ENCODE data around the gene KLF13.

GRCh38 chr15:31338879-31339557 lies 12.4 kb downstream of the KLF13 start:
- TF ChIP-seq ATF7 (IDR thresholded peaks at IDR 0.05; ENCODE audit: low read depth) = peak; percentile 80
- TF ChIP-seq, protein P1, sequence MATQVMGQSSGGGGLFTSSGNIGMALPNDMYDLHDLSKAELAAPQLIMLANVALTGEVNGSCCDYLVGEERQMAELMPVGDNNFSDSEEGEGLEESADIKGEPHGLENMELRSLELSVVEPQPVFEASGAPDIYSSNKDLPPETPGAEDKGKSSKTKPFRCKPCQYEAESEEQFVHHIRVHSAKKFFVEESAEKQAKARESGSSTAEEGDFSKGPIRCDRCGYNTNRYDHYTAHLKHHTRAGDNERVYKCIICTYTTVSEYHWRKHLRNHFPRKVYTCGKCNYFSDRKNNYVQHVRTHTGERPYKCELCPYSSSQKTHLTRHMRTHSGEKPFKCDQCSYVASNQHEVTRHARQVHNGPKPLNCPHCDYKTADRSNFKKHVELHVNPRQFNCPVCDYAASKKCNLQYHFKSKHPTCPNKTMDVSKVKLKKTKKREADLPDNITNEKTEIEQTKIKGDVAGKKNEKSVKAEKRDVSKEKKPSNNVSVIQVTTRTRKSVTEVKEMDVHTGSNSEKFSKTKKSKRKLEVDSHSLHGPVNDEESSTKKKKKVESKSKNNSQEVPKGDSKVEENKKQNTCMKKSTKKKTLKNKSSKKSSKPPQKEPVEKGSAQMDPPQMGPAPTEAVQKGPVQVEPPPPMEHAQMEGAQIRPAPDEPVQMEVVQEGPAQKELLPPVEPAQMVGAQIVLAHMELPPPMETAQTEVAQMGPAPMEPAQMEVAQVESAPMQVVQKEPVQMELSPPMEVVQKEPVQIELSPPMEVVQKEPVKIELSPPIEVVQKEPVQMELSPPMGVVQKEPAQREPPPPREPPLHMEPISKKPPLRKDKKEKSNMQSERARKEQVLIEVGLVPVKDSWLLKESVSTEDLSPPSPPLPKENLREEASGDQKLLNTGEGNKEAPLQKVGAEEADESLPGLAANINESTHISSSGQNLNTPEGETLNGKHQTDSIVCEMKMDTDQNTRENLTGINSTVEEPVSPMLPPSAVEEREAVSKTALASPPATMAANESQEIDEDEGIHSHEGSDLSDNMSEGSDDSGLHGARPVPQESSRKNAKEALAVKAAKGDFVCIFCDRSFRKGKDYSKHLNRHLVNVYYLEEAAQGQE (IDR thresholded peaks at IDR 0.05; ENCODE audit: low read depth, low read length) = no peak
- TF ChIP-seq ZZZ3 (IDR thresholded peaks at IDR 0.05; ENCODE audit: control insufficient read depth, insufficient read length, low read depth) = no peak
- no peak for TF ChIP-seq TAF1 (IDR thresholded peaks at IDR 0.05; ENCODE audit: borderline replicate concordance, low read depth, low read length)
- no peak for TF ChIP-seq KDM1A (IDR thresholded peaks at IDR 0.05; ENCODE audit: borderline replicate concordance)
- peak in 1 of 2 experiments; percentile 80; a peak in 1 of 3 replicates for TF ChIP-seq EGR1 (IDR thresholded peaks at IDR 0.05; ENCODE audit: borderline replicate concordance in 1 of 2, low read depth in 2 of 2, low read length in 2 of 2)
